Measurements from ENCODE around the gene SHISA9.

SHISA9 gene

GRCh38 chr16:13194766-13195165, 293.4 kb downstream of the SHISA9 start:
- Histone ChIP-seq H3K27ac (ENCODE audit: low read depth, low read length) (no peak overlapping the region), H3K4me1 (ENCODE audit: control insufficient read depth, insufficient read depth, low read length, unreplicated experiment) (no peaks in the 10 kb centered on the region), H3K79me2 (ENCODE audit: control insufficient read depth, insufficient read depth, low read length, unreplicated experiment) (no peaks in the 10 kb centered on the region), H3K4me3 (ENCODE audit: low read depth, low read length) (no peak overlapping the region), H3K27me3 (ENCODE audit: insufficient read depth, low read length) (no peaks in the 10 kb centered on the region), H2AFZ (ENCODE audit: low read length, unreplicated experiment) (no peak overlapping the region), H3K36me3 (ENCODE audit: insufficient read depth, low read length) (no peaks in the 10 kb centered on the region)

DNA sequence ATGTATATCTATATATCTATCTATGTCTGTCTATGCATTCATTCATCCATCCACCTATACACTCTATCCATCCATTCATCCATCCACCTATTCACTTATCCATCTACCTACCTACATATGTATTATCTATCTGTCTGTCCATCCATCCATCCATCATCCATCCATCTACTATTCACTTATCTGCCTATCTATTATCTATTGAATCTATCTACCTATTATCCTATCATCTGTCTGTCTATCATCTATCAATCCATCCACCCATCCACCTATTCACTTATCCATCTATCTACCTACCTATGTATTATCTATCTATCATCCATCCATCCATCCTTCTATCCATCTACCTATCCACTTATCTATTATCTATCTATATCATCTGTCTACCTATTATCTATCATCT, 302.3 kb downstream of the SHISA9 start:
- Histone ChIP-seq H3K27ac (ENCODE audit: low read depth, low read length) (no peak overlapping the region), H3K4me3 (ENCODE audit: low read depth, low read length) (no peak overlapping the region), H3K27me3 (ENCODE audit: insufficient read depth, low read length) (no peaks in the 10 kb centered on the region), H3K79me2 (ENCODE audit: control insufficient read depth, insufficient read depth, low read length, unreplicated experiment) (no peaks in the 10 kb centered on the region), H2AFZ (ENCODE audit: low read length, unreplicated experiment) (no peak overlapping the region), H3K36me3 (ENCODE audit: insufficient read depth, low read length) (no peaks in the 10 kb centered on the region), H3K4me1 (ENCODE audit: control insufficient read depth, insufficient read depth, low read length, unreplicated experiment) (no peaks in the 10 kb centered on the region)

- Histone ChIP-seq H3K4me1 (ENCODE audit: control insufficient read depth, insufficient read depth, low read length, unreplicated experiment) (no peaks in the 10 kb centered on the region), H3K27ac (ENCODE audit: low read depth, low read length) (no peak overlapping the region), H3K36me3 (ENCODE audit: insufficient read depth, low read length) (no peaks in the 10 kb centered on the region), H3K79me2 (ENCODE audit: control insufficient read depth, insufficient read depth, low read length, unreplicated experiment) (no peaks in the 10 kb centered on the region), H3K27me3 (ENCODE audit: insufficient read depth, low read length) (no peaks in the 10 kb centered on the region), H2AFZ (ENCODE audit: low read length, unreplicated experiment) (no peak overlapping the region), H3K4me3 (ENCODE audit: low read depth, low read length) (no peak overlapping the region)
Observed at GRCh38 chr16:13205352-13205751, 304.0 kb downstream of the SHISA9 start.

GRCh38 chr16:13206606-13207005, 305.2 kb downstream of the SHISA9 start:
- Histone ChIP-seq H3K4me3 (ENCODE audit: low read depth, low read length) (no peak overlapping the region), H2AFZ (ENCODE audit: low read length, unreplicated experiment) (no peak overlapping the region), H3K4me1 (ENCODE audit: control insufficient read depth, insufficient read depth, low read length, unreplicated experiment) (no peaks in the 10 kb centered on the region), H3K36me3 (ENCODE audit: insufficient read depth, low read length) (no peaks in the 10 kb centered on the region), H3K27me3 (ENCODE audit: insufficient read depth, low read length) (no peaks in the 10 kb centered on the region), H3K79me2 (ENCODE audit: control insufficient read depth, insufficient read depth, low read length, unreplicated experiment) (no peaks in the 10 kb centered on the region), H3K27ac (ENCODE audit: low read depth, low read length) (no peak overlapping the region)

DNA sequence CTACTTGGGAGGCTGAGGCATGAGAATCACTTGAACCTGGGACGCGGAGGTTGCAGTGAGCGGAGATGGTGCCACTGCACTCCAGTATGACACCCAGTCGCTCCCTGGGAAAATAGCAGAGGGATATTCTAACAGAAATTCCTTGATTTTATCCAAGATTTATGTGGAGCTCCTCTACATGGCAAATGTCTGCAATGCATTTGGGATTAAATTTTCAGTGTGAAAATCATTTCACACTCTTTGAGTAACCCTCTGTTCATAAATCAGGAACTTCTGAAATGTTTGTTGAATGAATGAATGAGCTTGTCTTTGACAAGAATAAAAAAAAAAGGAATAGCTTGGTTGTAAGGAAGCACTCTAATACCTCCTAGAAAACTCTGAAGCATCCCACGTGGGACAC, 305.8 kb downstream of the SHISA9 start:
- Histone ChIP-seq H3K79me2 (ENCODE audit: control insufficient read depth, insufficient read depth, low read length, unreplicated experiment) (no peaks in the 10 kb centered on the region), H2AFZ (ENCODE audit: low read length, unreplicated experiment) (no peak overlapping the region), H3K36me3 (ENCODE audit: insufficient read depth, low read length) (no peaks in the 10 kb centered on the region), H3K4me3 (ENCODE audit: low read depth, low read length) (no peak overlapping the region), H3K4me1 (ENCODE audit: control insufficient read depth, insufficient read depth, low read length, unreplicated experiment) (no peaks in the 10 kb centered on the region), H3K27me3 (ENCODE audit: insufficient read depth, low read length) (no peaks in the 10 kb centered on the region), H3K27ac (ENCODE audit: low read depth, low read length) (no peak overlapping the region)

GRCh38 chr16:13223666-13224065, 322.3 kb downstream of the SHISA9 start:
- H3K27ac ChIP-seq (ENCODE audit: low read depth, low read length) = no peak overlapping the region
- no peaks in the 10 kb centered on the region for H3K4me1 ChIP-seq (ENCODE audit: control insufficient read depth, insufficient read depth, low read length, unreplicated experiment)
- no peak overlapping the region for H3K4me3 ChIP-seq (ENCODE audit: low read depth, low read length)
- no peaks in the 10 kb centered on the region for H3K79me2 ChIP-seq (ENCODE audit: control insufficient read depth, insufficient read depth, low read length, unreplicated experiment)
- H3K36me3 ChIP-seq (ENCODE audit: insufficient read depth, low read length) = no peaks in the 10 kb centered on the region
- H3K27me3 ChIP-seq (ENCODE audit: insufficient read depth, low read length) = no peaks in the 10 kb centered on the region
- H2AFZ ChIP-seq (ENCODE audit: low read length, unreplicated experiment) = no peak overlapping the region

GRCh38 chr16:13229039-13229438, 327.6 kb downstream of the SHISA9 start:
- Histone ChIP-seq H3K4me1 (ENCODE audit: control insufficient read depth, insufficient read depth, low read length, unreplicated experiment) (no peaks in the 10 kb centered on the region), H2AFZ (ENCODE audit: low read length, unreplicated experiment) (no peak overlapping the region), H3K27me3 (ENCODE audit: insufficient read depth, low read length) (no peaks in the 10 kb centered on the region), H3K27ac (ENCODE audit: low read depth, low read length) (no peak overlapping the region), H3K79me2 (ENCODE audit: control insufficient read depth, insufficient read depth, low read length, unreplicated experiment) (no peaks in the 10 kb centered on the region), H3K36me3 (ENCODE audit: insufficient read depth, low read length) (no peaks in the 10 kb centered on the region), H3K4me3 (ENCODE audit: low read depth, low read length) (no peak overlapping the region)

DNA sequence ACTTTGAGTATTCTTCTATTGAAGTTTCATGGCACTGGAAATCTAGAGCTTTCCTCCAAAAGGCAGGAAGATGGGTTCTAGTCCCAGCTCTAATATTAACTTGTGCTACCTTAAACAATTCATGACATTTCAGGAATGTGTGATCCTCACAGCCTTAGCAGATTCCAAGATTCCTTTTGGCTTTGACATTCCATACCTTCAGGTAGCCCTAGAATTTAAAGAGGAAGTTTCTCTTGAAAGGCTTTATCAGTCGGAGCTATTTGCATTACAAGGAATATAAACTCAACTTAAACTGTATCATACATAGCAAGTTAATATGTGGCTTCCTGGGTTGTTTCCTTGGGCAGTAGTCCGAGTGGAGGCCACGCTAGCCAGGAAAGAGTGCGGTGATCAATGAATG, 330.0 kb downstream of the SHISA9 start:
- no peaks in the 10 kb centered on the region for H3K27me3 ChIP-seq (ENCODE audit: insufficient read depth, low read length)
- H3K36me3 ChIP-seq (ENCODE audit: insufficient read depth, low read length) = no peaks in the 10 kb centered on the region
- H3K79me2 ChIP-seq (ENCODE audit: control insufficient read depth, insufficient read depth, low read length, unreplicated experiment) = no peaks in the 10 kb centered on the region
- H3K27ac ChIP-seq (ENCODE audit: low read depth, low read length) = no peak overlapping the region
- no peaks in the 10 kb centered on the region for H3K4me1 ChIP-seq (ENCODE audit: control insufficient read depth, insufficient read depth, low read length, unreplicated experiment)
- no peak overlapping the region for H2AFZ ChIP-seq (ENCODE audit: low read length, unreplicated experiment)
- H3K4me3 ChIP-seq (ENCODE audit: low read depth, low read length) = no peak overlapping the region

DNA sequence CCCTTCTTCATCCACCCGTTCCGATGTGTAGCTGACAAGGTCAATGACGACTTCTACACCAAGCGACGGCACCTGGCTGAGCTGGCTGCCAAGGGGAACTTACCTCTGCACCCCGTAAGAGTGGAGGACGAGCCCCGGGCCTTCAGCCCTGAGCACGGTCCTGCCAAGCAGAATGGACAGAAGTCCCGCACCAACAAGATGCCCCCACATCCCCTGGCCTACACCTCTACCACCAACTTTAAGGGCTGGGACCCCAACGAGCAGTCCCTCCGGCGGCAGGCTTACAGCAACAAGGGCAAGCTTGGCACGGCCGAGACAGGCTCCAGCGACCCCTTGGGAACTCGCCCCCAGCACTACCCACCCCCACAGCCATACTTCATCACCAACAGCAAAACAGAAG, 333.6 kb downstream of the SHISA9 start:
- Histone ChIP-seq H3K4me3 (ENCODE audit: low read depth, low read length) (no peak overlapping the region), H3K27ac (ENCODE audit: low read depth, low read length) (no peak overlapping the region), H3K27me3 (ENCODE audit: insufficient read depth, low read length) (no peaks in the 10 kb centered on the region), H2AFZ (ENCODE audit: low read length, unreplicated experiment) (no peak overlapping the region), H3K4me1 (ENCODE audit: control insufficient read depth, insufficient read depth, low read length, unreplicated experiment) (no peaks in the 10 kb centered on the region), H3K79me2 (ENCODE audit: control insufficient read depth, insufficient read depth, low read length, unreplicated experiment) (no peaks in the 10 kb centered on the region), H3K36me3 (ENCODE audit: insufficient read depth, low read length) (no peaks in the 10 kb centered on the region)

GRCh38 chr16:13236308-13236707, 334.9 kb downstream of the SHISA9 start:
- no peak overlapping the region for H3K4me3 ChIP-seq (ENCODE audit: low read depth, low read length)
- H3K79me2 ChIP-seq (ENCODE audit: control insufficient read depth, insufficient read depth, low read length, unreplicated experiment) = no peaks in the 10 kb centered on the region
- H3K4me1 ChIP-seq (ENCODE audit: control insufficient read depth, insufficient read depth, low read length, unreplicated experiment) = no peaks in the 10 kb centered on the region
- H3K36me3 ChIP-seq (ENCODE audit: insufficient read depth, low read length) = no peaks in the 10 kb centered on the region
- H2AFZ ChIP-seq (ENCODE audit: low read length, unreplicated experiment) = no peak overlapping the region
- H3K27me3 ChIP-seq (ENCODE audit: insufficient read depth, low read length) = no peaks in the 10 kb centered on the region
- no peak overlapping the region for H3K27ac ChIP-seq (ENCODE audit: low read depth, low read length)

GRCh38 chr16:13238182-13238581, 336.8 kb downstream of the SHISA9 start:
- no peak overlapping the region for H3K4me3 ChIP-seq (ENCODE audit: low read depth, low read length)
- H2AFZ ChIP-seq (ENCODE audit: low read length, unreplicated experiment) = no peak overlapping the region
- no peaks in the 10 kb centered on the region for H3K79me2 ChIP-seq (ENCODE audit: control insufficient read depth, insufficient read depth, low read length, unreplicated experiment)
- H3K4me1 ChIP-seq (ENCODE audit: control insufficient read depth, insufficient read depth, low read length, unreplicated experiment) = no peaks in the 10 kb centered on the region
- no peaks in the 10 kb centered on the region for H3K36me3 ChIP-seq (ENCODE audit: insufficient read depth, low read length)
- H3K27me3 ChIP-seq (ENCODE audit: insufficient read depth, low read length) = no peaks in the 10 kb centered on the region
- no peak overlapping the region for H3K27ac ChIP-seq (ENCODE audit: low read depth, low read length)

DNA sequence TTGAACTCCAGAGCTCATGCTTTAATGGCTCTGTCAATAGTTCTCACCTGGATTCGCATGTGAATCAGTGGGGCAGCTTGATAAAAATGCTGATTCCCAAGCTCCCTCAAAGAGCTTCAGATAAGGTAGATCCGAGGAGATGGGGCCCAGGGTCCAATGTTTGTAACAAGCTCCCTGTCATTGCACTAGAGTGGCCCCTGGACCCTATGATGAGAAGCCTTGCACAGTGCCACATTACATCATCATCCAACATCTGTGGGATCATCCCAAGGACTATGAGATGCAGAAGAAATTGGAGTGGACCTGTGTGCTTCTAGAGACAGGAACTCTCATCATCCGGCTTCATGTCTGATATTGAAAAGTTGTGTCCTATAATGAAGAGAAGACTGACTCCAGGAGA, 340.8 kb downstream of the SHISA9 start:
- no peaks in the 10 kb centered on the region for H3K27me3 ChIP-seq (ENCODE audit: insufficient read depth, low read length)
- no peaks in the 10 kb centered on the region for H3K79me2 ChIP-seq (ENCODE audit: control insufficient read depth, insufficient read depth, low read length, unreplicated experiment)
- H3K4me3 ChIP-seq (ENCODE audit: low read depth, low read length) = no peak overlapping the region
- H3K36me3 ChIP-seq (ENCODE audit: insufficient read depth, low read length) = no peaks in the 10 kb centered on the region
- H3K4me1 ChIP-seq (ENCODE audit: control insufficient read depth, insufficient read depth, low read length, unreplicated experiment) = no peaks in the 10 kb centered on the region
- no peak overlapping the region for H3K27ac ChIP-seq (ENCODE audit: low read depth, low read length)
- no peak overlapping the region for H2AFZ ChIP-seq (ENCODE audit: low read length, unreplicated experiment)

Data from ACC112 (cell line).